ENCODE results near the gene PRKCZ. TPM values are rescaled to one million over a fixed set of nuclear protein-coding genes. Genes with fewer than 3 reads are reported as not detected.

The PRKCZ gene
- total and polyA plus RNA-seq, 4 donors, result 4.8 to 9.9 (median 8.4) TPM

- no peak for DNase-seq (ENCODE audit: low spot score)
- Histone ChIP-seq H3K9me3 (ENCODE audit: control insufficient read depth in 4 of 4, low read length in 3 of 4) (no peaks in the 10 kb centered on the region), H3K4me1 (ENCODE audit: control insufficient read depth in 4 of 4, insufficient read depth in 4 of 4, low read length in 3 of 4) (peaks cover 3 to 24% (median 13%) of the 10 kb centered on the region in 4 donors), H3K27me3 (ENCODE audit: control insufficient read depth in 4 of 4, insufficient read depth in 4 of 4, low read length in 3 of 4) (no peaks in the 10 kb centered on the region), H3K27ac (ENCODE audit: low read depth in 1 of 2, low read length in 2 of 2) (no peak overlapping the region), H3K9ac (ENCODE audit: low read depth in 1 of 2, low read length in 2 of 2) (no peak overlapping the region), H3K36me3 (ENCODE audit: control insufficient read depth in 4 of 4, insufficient read depth in 3 of 4, low read depth in 1 of 4, low read length in 3 of 4) (no peaks in the 10 kb centered on the region), H3K4me3 (ENCODE audit: low read depth in 1 of 3, low read length in 3 of 3) (no peak overlapping the region)
- TF ChIP-seq NR2F2 (IDR thresholded peaks at IDR 0.05) (no peak), HNF4A (conservative IDR thresholded peaks at IDR 0.05) (no peak), RAD21 (IDR thresholded peaks at IDR 0.05) (no peak), CTCF (IDR thresholded peaks at IDR 0.05; ENCODE audit: low read depth, low read length, missing input control) (no peak), REST (IDR thresholded peaks at IDR 0.05) (no peak), RXRA (IDR thresholded peaks at IDR 0.05) (no peak), FOXA1 (IDR thresholded peaks at IDR 0.05) (no peak), EGR1 (IDR thresholded peaks at IDR 0.05; ENCODE audit: low read depth in 2 of 2) (no peak), YY1 (IDR thresholded peaks at IDR 0.05) (no peak), GABPA (IDR thresholded peaks at IDR 0.05 in 1 of 2, conservative IDR thresholded peaks at IDR 0.05 in 1 of 2) (no peak), ZBTB33 (IDR thresholded peaks at IDR 0.05) (no peak)
- 92% methylated on average over 17 of the region's 17 CpGs for WGBS
These were observed 146.9 kb downstream of the PRKCZ start for GRCh38 chr1:2196901-2197638.

- Histone ChIP-seq H3K9ac (ENCODE audit: low read depth in 1 of 2, low read length in 2 of 2) (no peak overlapping the region), H3K36me3 (ENCODE audit: control insufficient read depth in 4 of 4, insufficient read depth in 3 of 4, low read depth in 1 of 4, low read length in 3 of 4) (no peaks in the 10 kb centered on the region), H3K9me3 (ENCODE audit: control insufficient read depth in 4 of 4, low read length in 3 of 4) (no peaks in the 10 kb centered on the region), H3K4me3 (ENCODE audit: low read depth in 1 of 3, low read length in 3 of 3) (no peak overlapping the region), H3K27ac (ENCODE audit: low read depth in 1 of 2, low read length in 2 of 2) (no peak overlapping the region), H3K4me1 (ENCODE audit: control insufficient read depth in 4 of 4, insufficient read depth in 4 of 4, low read length in 3 of 4) (peaks cover 3 to 24% (median 13%) of the 10 kb centered on the region in 4 donors), H3K27me3 (ENCODE audit: control insufficient read depth in 4 of 4, insufficient read depth in 4 of 4, low read length in 3 of 4) (no peaks in the 10 kb centered on the region)
- DNase-seq (ENCODE audit: low spot score), result no peak
- no peak for TF ChIP-seq MAX (IDR thresholded peaks at IDR 0.05)
- WGBS, result 92% methylated on average over 10 of the region's 10 CpGs
These were observed 147.5 kb downstream of the PRKCZ start for GRCh38 chr1:2197707-2198165.
